HG02884 (cell line): Measurements from ENCODE around the gene OR51E1.

Source experiments
- ATAC-seq: cut with Tn5 transposase; IDR thresholded peaks from one replicate; pipeline ENCODE4 v1.9.1; 2021; ENCODE audit warnings: mild to moderate bottlenecking, moderate library complexity; ENCODE audit not compliant: unreplicated experiment

Gene OR51E1

GRCh38 chr11:4704790-4705334, 61.1 kb downstream of the OR51E1 start:
- ATAC-seq = no peak
